ENCODE measurements around the gene DBI.

GRCh38 chr2:119378566-119378965, 11.8 kb downstream of the DBI start:
- TF ChIP-seq CTCF (conservative IDR thresholded peaks at IDR 0.05) (no peak), ZFX (IDR thresholded peaks at IDR 0.05) (no peak)
